Measurements from ENCODE around the gene KIF19.
"Not testable (repeated sequence)": the region's sequence is repeated elsewhere in the genome, so short reads cannot be mapped to it uniquely, and the experiment has no call there.

KIF19 gene, protein sequence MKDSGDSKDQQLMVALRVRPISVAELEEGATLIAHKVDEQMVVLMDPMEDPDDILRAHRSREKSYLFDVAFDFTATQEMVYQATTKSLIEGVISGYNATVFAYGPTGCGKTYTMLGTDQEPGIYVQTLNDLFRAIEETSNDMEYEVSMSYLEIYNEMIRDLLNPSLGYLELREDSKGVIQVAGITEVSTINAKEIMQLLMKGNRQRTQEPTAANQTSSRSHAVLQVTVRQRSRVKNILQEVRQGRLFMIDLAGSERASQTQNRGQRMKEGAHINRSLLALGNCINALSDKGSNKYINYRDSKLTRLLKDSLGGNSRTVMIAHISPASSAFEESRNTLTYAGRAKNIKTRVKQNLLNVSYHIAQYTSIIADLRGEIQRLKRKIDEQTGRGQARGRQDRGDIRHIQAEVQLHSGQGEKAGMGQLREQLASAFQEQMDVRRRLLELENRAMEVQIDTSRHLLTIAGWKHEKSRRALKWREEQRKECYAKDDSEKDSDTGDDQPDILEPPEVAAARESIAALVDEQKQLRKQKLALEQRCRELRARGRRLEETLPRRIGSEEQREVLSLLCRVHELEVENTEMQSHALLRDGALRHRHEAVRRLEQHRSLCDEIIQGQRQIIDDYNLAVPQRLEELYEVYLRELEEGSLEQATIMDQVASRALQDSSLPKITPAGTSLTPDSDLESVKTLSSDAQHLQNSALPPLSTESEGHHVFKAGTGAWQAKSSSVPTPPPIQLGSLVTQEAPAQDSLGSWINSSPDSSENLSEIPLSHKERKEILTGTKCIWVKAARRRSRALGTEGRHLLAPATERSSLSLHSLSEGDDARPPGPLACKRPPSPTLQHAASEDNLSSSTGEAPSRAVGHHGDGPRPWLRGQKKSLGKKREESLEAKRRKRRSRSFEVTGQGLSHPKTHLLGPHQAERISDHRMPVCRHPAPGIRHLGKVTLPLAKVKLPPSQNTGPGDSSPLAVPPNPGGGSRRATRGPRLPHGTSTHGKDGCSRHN

DNA sequence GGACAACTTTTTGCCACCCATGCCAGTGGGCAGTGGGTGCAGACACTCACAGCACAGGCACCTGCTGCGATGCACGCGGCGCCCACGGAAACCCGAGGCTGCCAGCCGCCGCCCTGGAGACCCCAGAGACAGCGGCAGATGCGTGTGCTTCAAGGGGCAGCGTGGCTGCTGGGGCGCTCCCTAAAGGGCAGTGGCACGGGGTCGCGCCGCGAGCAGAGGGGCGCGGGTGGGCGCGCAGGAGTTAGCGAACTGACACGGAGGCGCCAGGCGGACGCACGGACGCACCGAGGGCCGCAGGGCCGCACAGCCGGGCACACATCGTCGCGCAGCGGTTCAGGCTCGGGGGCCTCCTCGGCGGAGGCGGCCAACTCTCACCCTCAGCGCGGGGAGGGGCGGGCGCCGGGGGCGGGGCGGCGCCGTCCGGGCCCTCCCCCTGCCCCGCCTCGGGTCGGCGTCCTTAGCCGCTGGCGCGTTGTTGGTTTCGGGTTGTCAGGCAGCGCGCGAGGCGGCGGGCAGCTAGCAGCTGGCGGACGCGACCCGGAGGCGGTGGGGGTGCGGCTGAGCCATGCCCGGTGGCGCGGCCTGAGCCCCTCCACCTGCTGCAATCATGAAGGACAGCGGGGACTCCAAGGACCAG, at the start of gene KIF19:
Gene KIF19, plus strand, starts transcription at position 484 of the 637 bp plus-strand sequence. Its CDS starts 124 bp downstream, at position 608.
- no peak for DNase-seq

GRCh38 chr17:74276541-74277009, 49.5 kb upstream of the KIF19 start:
- no peak for DNase-seq

GRCh38 chr17:74277935-74278334, 48.1 kb upstream of the KIF19 start:
- no peak for DNase-seq

DNA sequence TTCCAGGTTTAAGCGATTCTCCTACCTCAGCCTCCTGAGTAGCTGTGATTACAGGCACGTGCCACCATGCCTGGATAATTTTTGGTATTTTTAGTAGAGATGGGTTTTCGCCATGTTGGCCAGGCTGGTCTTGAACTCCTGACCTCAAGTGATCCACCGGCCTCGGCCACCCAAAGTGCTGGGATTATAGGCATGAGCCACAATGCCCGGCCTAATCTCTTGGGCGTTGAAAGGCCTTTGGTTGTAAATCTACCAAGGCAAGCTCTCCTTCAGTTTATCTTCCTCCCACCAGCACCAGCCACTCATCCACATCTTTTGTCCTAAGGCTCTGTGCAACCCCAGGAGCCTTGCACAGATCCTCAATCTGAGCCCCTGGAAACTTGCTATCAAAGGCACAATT, 46.4 kb upstream of the KIF19 start:
- DNase-seq, result not testable (repeated sequence)

DNA sequence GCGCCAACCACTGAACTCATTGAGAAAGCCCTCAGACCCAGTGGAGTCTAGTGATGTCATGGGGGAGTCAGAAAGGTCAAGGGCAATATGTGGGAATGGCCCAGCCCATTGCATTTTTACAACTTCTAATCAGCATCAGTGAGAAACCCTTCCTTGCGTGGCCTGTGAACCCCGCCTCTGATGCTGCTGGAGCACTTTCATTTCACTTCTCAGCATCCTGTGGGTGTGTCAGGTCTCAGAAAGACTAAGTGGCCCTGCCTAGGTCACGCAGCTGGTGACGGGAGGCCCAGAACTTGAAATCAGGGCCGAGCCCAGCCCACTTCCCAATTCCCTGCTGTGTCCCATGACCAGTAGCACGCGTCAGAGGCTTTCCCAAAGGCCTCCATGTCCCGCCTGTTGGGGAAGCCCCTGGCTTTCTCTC, 45.9 kb upstream of the KIF19 start:
- DNase-seq, result no peak

GRCh38 chr17:74281799-74282198, 44.2 kb upstream of the KIF19 start:
- no peak for DNase-seq

GRCh38 chr17:74282274-74282586, 43.8 kb upstream of the KIF19 start:
- DNase-seq, result not testable (repeated sequence)

DNA sequence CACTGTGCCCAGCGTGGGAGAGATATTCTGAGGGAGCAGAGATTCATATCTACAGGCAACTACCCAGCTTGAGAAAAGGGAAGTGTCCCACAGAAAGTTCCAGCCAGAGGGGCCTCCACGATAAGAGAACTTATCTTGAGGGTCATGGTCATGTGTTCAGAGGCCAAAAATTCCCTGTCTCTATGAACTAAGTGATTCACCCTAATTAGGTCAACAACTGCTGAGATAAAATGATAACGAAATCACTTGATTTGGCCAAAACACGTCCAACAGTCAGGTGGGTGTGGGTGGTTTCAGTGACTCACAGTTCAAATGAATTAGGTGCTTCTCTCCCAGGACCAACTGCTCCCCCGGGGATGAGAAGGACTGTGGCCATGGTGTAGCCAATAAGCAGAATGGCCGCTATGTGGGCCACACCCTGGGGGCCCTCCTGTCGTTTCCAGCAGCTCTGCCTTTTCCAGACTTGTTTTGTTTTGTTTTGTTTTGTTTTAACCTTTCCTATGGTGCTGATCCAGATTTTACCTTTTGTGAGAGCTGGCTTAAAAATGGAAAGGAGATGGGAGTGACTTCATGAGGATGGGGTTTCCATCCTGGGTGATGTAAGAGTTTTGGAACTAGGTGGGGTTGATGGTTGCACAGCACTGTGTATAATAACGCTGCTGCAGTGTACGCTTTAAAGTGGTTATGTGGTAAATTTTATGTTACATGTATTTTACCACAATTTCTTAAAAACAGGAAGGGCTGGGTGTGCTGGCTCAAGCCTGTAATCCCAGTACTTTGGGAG, 43.2 kb upstream of the KIF19 start:
- no peak for DNase-seq

GRCh38 chr17:74283371-74283673, 42.7 kb upstream of the KIF19 start:
- DNase-seq, result no peak

- DNase-seq, result no peak
These were observed 38.9 kb upstream of the KIF19 start for GRCh38 chr17:74287031-74287602.

GRCh38 chr17:74288785-74289184, 37.2 kb upstream of the KIF19 start:
- DNase-seq, result no peak

DNA sequence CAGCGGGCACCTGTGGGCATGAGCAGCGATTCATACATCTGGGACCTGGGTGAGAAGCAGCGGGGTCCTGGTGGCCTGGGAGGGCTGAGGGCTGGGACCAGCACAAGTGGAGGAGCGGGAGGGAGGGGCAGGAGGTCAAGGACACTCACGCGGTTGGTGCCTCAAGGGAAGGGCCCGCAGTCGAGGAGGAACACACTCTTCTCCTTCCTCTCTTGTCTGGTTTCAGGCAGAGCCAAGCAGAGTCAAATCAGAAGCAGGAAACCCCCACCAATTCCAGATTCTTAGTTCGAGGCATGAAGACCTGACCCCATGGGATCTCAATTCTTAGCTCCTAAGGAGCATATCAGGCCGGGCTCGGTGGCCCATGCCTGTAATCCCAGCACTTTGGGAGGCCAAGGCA, 36.3 kb upstream of the KIF19 start:
- no peak for DNase-seq

GRCh38 chr17:74290340-74290739, 35.7 kb upstream of the KIF19 start:
- no peak for DNase-seq

GRCh38 chr17:74292495-74292894, 33.5 kb upstream of the KIF19 start:
- DNase-seq, result no peak

- no peak for DNase-seq
These were observed 30.1 kb upstream of the KIF19 start for GRCh38 chr17:74295625-74296547.

DNA sequence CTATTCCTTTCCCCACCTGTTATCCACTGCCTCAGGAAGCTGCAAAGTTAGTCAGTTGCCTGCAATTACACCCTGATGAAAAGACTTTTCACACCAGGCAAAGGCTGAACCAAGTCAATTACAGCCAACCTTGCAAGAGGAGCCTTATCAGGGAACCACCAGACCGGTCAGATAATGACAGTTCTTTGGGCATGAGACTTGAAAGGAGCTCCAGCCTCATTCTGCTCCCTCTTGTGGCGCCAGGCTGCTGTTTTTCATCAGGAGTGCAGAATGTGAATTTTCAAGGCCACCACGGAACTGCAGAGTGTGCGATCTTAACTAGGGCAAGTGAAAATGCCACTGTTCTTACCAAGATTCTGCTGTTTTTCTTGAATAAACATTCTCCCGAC, 29.5 kb upstream of the KIF19 start:
- no peak for DNase-seq

- no peak for DNase-seq
These were observed 28.1 kb upstream of the KIF19 start for GRCh38 chr17:74297941-74298340.

DNA sequence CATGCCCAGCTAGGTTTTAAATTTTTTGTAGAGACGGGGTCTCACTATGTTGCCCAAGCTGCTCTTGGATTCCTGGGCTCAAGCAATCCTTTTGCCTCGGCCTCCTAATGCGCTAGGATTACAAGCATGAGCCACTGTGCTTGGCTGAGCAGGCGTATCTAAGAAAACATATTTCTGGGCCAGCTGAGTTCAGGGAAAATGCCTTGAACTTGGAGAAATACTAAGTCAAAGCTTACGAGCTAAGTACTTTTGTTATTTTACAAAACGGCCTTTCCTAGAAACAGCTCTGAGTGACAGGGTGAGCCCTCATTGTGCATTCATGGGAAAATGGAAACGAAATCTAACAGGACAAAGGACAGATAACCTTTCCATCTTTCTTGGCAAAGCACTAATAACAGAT, 27.2 kb upstream of the KIF19 start:
- no peak for DNase-seq

DNA sequence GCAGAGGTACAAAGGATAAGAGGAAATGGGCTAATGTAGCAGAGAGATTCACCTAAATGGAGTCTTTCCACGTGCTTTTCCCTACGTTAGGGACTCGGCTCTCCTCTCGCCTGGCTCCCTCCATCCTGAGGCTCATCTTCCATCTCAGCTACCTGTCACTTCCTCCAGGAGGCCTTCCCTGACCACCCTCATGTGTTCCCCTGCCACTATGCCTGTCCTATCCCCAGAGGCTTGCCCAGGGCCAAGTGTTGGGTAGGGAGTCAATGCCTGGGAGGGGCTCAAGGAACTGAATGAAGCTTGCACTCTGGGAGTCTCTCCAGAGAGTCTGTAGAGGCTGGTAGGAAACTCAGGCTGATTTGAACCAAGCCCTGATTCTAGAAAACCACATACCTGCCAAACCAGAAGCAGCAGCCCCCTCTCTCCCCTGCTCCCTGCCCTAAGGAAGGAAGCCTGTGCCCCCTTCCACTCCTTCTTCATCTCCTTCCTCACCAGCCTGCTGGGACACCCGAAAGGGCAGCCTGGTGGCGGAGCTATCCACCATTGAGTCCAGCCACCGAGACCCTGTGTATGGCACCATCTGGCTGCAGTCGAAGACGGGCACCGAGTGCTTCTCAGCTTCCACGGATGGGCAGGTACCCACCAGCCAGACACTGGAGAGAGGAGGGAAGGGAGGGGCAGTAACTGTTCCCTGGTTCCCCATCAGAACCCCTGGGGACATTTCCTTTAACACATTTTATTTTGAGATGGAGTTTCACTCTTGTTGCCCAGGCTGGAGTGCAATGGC, 26.6 kb upstream of the KIF19 start:
- DNase-seq, result no peak

DNA sequence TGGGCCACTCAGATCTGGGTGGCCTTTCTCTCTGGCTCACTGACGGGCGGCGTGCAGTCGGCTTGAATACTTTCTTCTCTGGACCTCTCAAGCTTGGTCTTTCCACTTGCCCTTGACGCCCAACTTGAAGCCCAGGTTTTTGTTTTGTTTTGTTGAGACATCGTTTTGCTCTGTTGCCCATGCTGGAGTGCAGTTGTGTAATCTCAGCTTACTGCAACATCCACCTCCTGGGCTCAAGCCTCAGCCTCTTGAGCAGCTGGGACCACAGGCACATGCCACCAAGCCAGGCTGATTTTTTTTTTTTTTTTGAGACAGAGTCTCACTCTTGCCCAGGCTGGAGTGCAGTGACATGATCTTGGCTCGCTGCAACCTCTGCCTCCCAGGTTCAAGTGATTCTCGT, 22.7 kb upstream of the KIF19 start:
- DNase-seq, result no peak
